Activated naive CD8-positive, alpha-beta T cell (primary cell): ENCODE results near the gene TMEM151B.
"Not testable (repeated sequence)": the region's sequence is repeated elsewhere in the genome, so short reads cannot be mapped to it uniquely, and the experiment has no call there.

Experiments used
- H3K27ac Mint-ChIP-seq: one replicate; pipeline ENCODE4 v1.8.0; 2021; ENCODE audit warnings: mixed read lengths
- H3K27me3 Mint-ChIP-seq: one replicate; pipeline ENCODE4 v1.8.0; 2021; ENCODE audit warnings: mixed read lengths
- H3K36me3 Mint-ChIP-seq: one replicate; pipeline ENCODE4 v1.8.0; 2021; ENCODE audit warnings: mixed read lengths
- H3K4me1 Mint-ChIP-seq: one replicate; pipeline ENCODE4 v1.8.0; 2021; ENCODE audit warnings: low read depth, mixed read lengths
- H3K4me3 Mint-ChIP-seq: one replicate; pipeline ENCODE4 v1.8.0; 2021; ENCODE audit warnings: mild to moderate bottlenecking, mixed read lengths
- H3K9me3 Mint-ChIP-seq: one replicate; pipeline ENCODE4 v1.8.0; 2021; ENCODE audit warnings: low read depth, mixed read lengths

Gene TMEM151B

GRCh38 chr6:44327096-44327495 is 56.8 kb downstream of the TMEM151B start:
- Mint-ChIP-seq H3K4me1 (no peaks in the 10 kb centered on the region), H3K36me3 (no peaks in the 10 kb centered on the region), H3K27ac (no peak overlapping the region), H3K27me3 (peaks cover 10% of the 10 kb centered on the region), H3K9me3 (no peaks in the 10 kb centered on the region), H3K4me3 (no peak overlapping the region)

DNA sequence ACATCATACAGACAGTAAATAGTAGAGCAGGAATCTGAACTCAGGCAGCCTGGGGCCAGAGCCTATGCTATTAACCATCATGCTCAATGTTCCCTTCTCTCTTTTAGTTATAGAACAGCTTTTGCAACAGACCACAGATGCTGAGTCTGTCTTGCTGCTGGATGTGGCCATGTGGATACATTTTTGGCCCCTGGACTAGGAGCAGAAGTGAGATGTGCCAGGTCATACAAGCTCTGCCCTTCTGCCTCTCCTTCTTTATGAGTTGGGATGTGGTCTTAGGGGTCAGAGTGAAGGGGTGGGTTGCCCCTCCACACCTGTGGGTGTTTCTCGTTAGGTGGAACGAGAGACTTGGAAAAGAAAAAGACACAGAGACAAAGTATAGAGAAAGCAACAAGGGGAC is 57.5 kb downstream of the TMEM151B start:
- Mint-ChIP-seq H3K27ac (no peak overlapping the region), H3K9me3 (no peaks in the 10 kb centered on the region), H3K27me3 (peaks cover 10% of the 10 kb centered on the region), H3K4me1 (no peaks in the 10 kb centered on the region), H3K4me3 (no peak overlapping the region), H3K36me3 (no peaks in the 10 kb centered on the region)

GRCh38 chr6:44328203-44328602 is 58.0 kb downstream of the TMEM151B start:
- not testable (repeated sequence) for H3K27ac Mint-ChIP-seq, H3K4me3 Mint-ChIP-seq, H3K9me3 Mint-ChIP-seq, H3K36me3 Mint-ChIP-seq, H3K4me1 Mint-ChIP-seq
- H3K27me3 Mint-ChIP-seq, result peaks cover 10% of the 10 kb centered on the region

DNA sequence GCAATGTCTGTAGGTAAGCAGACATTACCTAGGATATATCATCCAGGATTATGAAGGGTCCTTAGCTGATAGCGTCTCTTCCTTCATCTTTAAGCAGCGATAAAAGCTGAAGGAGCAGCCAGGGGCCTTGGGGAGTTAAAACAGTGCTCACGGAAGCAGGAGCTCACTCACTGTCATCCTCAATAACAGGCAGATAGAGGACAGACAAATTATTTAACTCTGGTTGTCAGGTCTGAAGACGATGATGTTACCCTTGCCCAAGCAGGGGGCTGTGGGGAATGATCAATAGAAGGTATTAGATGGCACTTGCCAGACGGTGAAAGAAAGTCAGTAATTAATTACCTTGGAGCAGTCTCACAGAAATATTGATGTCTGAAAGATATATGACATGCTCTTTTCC is 59.6 kb downstream of the TMEM151B start:
- Mint-ChIP-seq H3K27me3 (peaks cover 10% of the 10 kb centered on the region), H3K27ac (no peak overlapping the region), H3K4me3 (no peak overlapping the region), H3K4me1 (no peaks in the 10 kb centered on the region), H3K36me3 (no peaks in the 10 kb centered on the region), H3K9me3 (no peaks in the 10 kb centered on the region)

DNA sequence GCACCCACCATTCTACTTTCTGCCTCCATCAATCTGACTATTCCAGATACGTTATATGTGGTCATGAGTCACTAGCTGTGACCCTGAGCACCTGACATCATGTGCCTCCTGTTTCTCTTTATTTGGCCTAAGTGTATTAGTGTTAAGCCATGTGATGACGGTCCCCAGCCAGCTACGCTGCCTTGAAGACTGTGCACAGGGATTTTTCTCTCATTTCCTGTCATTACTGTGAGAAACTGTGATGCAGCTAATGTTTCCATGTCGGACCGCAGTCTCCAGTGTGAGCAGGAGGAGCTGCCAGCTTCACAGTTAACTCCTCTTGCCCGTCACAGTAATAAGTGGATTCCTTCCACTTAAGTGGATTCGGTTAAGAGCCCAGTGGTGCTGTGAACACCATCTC is 62.3 kb downstream of the TMEM151B start:
- Mint-ChIP-seq H3K4me1 (no peaks in the 10 kb centered on the region), H3K27me3 (peaks cover 10% of the 10 kb centered on the region), H3K36me3 (no peaks in the 10 kb centered on the region), H3K27ac (no peak overlapping the region), H3K4me3 (no peak overlapping the region), H3K9me3 (no peaks in the 10 kb centered on the region)

DNA sequence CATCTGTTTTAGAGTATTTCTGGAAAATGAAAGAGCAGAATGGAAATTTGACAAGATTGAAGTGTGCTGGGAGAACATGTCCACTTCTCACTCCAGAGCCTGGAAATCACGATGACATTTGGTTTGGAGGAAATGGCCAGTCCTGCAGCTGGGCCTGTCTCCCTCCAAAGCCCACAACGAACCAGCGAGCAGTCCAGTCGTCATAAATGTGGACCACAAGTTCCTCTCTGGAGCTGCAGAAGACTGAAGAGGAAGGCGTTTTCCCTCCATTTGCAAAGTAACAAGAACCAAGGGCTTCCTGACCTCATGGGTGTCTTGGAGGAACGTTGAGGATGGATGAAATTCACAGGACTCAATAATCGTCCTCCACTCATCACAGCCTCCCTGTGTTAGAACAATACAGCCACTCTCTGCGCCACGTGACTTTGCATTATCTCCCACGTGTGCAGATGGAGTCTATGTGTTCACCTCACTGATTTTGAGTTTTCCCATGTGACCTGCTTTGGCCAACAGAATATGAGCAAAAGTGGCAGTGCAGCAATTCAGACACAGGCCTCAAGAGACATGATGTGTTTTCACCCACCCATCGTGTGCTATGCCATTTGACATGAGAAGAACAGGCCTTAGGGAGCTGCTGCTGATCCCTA is 63.1 kb downstream of the TMEM151B start:
- Mint-ChIP-seq H3K27me3 (peaks cover 10% of the 10 kb centered on the region), H3K36me3 (no peaks in the 10 kb centered on the region), H3K4me3 (no peak overlapping the region), H3K27ac (no peak overlapping the region), H3K9me3 (no peaks in the 10 kb centered on the region), H3K4me1 (no peaks in the 10 kb centered on the region)

DNA sequence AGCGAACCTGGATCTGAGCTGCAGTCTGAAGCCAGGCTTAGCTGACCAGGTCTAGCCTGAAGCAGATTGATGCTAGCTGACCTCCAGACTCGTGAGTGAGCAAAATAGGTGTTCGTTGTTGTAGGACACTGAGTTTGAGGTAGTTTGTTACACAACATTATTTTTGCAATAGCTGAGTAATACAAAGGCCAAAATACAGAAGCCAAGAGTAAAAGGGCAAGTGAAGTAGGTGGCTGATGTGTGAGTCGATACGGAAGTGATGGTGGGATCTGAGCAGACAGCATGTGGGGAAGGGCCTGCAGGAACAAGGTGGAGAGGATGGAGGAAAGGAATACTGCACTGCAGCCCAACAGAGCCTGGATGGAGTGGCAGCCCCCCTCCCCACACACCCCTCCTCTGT is 63.7 kb downstream of the TMEM151B start:
- Mint-ChIP-seq H3K36me3 (no peaks in the 10 kb centered on the region), H3K9me3 (no peaks in the 10 kb centered on the region), H3K4me3 (no peak overlapping the region), H3K4me1 (no peaks in the 10 kb centered on the region), H3K27ac (no peak overlapping the region), H3K27me3 (peaks cover 10% of the 10 kb centered on the region)

DNA sequence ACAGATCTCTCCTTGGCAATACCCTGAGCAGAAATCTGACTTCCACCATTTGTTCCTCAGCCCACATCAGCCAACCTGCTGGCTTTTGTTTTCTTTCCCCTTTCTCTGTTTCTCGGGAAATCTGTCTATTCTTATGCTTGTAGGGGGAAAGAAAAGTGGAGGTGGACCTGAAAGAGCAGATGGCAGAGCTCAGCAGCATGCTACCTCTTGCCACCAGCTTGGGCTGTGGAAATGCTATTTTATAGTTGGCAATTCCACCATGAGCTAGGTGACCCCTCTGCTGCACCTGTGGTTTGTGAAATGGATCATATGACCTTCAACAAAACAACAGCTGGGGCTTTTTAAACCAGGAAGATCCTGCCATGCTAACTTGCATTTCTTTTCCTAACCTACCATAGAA is 65.4 kb downstream of the TMEM151B start:
- H3K4me1 Mint-ChIP-seq, result no peaks in the 10 kb centered on the region
- H3K27me3 Mint-ChIP-seq, result peaks cover 5% of the 10 kb centered on the region
- no peaks in the 10 kb centered on the region for H3K9me3 Mint-ChIP-seq
- no peak overlapping the region for H3K27ac Mint-ChIP-seq
- no peaks in the 10 kb centered on the region for H3K36me3 Mint-ChIP-seq
- no peak overlapping the region for H3K4me3 Mint-ChIP-seq

DNA sequence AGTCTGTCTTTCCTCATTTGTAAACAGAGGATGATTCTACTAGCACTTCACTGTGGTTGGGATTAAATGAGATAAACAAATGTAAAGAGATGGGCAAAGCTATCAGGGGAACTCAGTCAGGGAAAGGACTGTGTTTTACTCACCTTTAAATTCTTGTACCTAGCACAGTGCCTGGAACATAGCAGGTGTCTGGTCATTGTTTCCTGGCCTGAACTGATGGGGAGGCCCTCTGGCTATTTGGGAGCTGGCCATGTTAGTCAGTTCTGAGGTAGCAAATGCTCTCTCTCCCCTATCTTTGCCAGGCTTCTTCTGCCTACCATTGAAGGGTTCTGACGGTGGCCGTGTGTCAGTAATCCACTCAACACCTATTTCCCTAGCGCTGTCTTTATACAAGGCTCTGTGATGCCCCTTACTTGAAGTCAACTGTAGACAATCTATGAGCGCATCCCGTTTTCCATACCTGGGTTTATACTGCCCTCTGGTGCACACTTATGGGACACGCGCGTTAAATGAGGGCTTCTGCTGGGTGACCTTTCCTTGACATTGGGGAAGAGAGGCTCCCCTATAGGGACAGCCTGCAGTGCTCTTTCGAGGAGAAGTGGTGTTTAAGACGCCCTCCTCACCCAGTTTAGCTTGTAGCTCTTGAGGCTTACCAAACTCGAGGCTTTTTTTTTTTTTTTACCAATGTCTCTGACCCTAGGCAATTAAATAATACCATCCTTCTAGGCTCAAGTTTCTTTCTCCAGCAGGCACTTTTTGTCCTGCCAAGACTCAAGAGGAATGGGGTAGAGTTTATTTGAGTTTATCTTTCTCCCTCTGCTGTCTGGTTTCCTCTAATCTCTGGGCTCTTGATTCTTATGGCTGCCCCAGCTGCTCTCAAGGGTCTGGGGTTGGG is 68.2 kb downstream of the TMEM151B start:
- H3K27ac Mint-ChIP-seq, result no peak overlapping the region
- H3K4me3 Mint-ChIP-seq, result no peak overlapping the region
- H3K27me3 Mint-ChIP-seq, result peaks cover 12% of the 10 kb centered on the region
- no peaks in the 10 kb centered on the region for H3K36me3 Mint-ChIP-seq
- no peaks in the 10 kb centered on the region for H3K4me1 Mint-ChIP-seq
- no peaks in the 10 kb centered on the region for H3K9me3 Mint-ChIP-seq

- H3K4me3 Mint-ChIP-seq, result no peak overlapping the region
- H3K36me3 Mint-ChIP-seq, result no peaks in the 10 kb centered on the region
- no peak overlapping the region for H3K27ac Mint-ChIP-seq
- H3K9me3 Mint-ChIP-seq, result no peaks in the 10 kb centered on the region
- H3K27me3 Mint-ChIP-seq, result peaks cover 12% of the 10 kb centered on the region
- H3K4me1 Mint-ChIP-seq, result no peaks in the 10 kb centered on the region
These were observed 69.1 kb downstream of the TMEM151B start for GRCh38 chr6:44339301-44339700.

DNA sequence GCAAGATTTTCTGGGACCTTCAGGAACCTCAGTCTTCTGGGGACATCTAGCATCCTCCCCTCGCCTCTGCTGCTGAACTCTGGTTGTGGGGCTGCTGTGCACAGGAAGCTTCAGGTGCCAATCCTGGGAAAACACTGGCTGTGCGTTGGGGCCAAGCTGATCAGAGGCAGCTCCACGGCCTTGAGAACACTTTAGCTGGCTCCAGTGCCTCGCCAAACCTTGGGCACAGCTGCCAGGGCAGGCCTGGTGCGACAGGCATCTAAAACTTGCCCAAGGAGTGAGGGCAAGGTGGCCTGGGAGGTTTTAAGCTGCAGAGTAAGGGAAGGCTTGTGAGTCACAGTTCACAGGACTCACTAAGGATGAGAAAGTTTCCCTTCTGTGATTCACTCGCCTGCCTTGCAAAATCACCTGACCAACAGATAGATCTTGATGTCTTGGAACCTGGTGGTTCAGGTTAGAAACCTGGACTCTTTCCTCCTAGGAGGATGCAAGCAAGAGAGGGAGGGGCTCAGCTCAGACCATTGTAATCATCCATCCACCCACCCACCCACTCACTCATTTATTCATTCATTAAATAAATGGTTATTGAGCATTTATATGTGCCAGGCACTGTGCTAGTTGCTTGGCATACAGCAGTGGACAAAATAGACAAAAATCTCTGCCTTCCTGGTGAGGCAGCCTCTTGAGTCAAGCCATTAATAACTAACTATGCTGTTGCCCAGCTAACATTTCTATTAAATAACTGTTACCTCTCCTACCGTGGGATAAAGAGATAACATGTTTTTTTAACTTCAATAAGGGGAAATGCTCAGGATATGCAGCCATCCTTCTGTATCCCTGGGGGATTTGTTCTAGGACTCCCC is 69.7 kb downstream of the TMEM151B start:
- Mint-ChIP-seq H3K27me3 (peaks cover 18% of the 10 kb centered on the region), H3K4me3 (no peak overlapping the region), H3K4me1 (no peaks in the 10 kb centered on the region), H3K27ac (no peak overlapping the region), H3K9me3 (no peaks in the 10 kb centered on the region), H3K36me3 (no peaks in the 10 kb centered on the region)

DNA sequence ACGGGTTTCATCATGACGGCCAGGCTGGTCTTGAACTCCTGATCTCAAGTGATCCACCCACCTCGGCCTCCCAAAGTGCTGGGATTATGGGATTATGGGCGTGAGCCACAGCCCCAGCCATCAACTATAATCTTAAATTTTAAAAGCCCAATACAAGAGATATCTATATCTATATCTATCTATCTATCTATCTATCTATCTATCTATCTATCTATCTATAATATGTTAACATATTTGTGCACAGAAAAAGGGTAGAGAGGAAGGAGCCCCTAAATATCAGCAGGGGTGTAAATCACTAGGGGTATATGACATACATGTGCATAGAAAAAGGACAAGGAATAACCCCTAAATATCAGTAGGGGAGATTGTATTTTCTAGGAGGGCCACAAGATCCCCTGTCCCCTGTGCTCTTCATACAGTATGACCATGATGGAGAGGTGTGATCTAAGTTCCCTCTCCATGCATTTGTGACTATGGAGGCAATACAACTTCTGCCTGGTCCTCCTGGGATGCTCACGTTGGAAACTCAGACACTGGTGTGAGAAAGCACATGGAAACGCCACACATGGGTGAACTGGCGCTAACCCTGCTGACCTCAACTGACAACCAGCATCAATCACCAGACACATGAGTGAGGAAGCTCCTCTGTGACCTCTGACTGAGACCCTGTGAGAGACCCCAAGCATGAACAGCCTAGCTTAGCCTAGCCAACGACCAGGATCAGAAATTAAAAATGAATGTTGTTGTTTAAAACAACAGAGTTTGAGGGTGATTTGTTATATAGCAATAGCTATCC is 71.0 kb downstream of the TMEM151B start:
- Mint-ChIP-seq H3K4me1 (no peaks in the 10 kb centered on the region), H3K9me3 (no peaks in the 10 kb centered on the region), H3K27me3 (peaks cover 18% of the 10 kb centered on the region), H3K27ac (no peak overlapping the region), H3K36me3 (no peaks in the 10 kb centered on the region), H3K4me3 (no peak overlapping the region)

GRCh38 chr6:44342052-44342451 is 71.8 kb downstream of the TMEM151B start:
- Mint-ChIP-seq H3K36me3 (no peaks in the 10 kb centered on the region), H3K4me1 (no peaks in the 10 kb centered on the region), H3K27ac (no peak overlapping the region), H3K9me3 (no peaks in the 10 kb centered on the region), H3K27me3 (peaks cover 18% of the 10 kb centered on the region), H3K4me3 (no peak overlapping the region)

GRCh38 chr6:44342489-44342888 is 72.2 kb downstream of the TMEM151B start, which contains the start of gene SPATS1:
TSS of gene SPATS1 (plus strand) at chr6:44342650. CDS start at chr6:44343096, 446 bp downstream.
- Mint-ChIP-seq H3K27me3 (peaks cover 18% of the 10 kb centered on the region), H3K27ac (no peak within 1 kb of the TSS), H3K36me3 (no peaks in the 10 kb centered on the region), H3K4me3 (no peak within 1 kb of the TSS), H3K4me1 (no peaks in the 10 kb centered on the region), H3K9me3 (no peaks in the 10 kb centered on the region)
